Stimulated activated CD4-positive, alpha-beta T cell treated with anti-CD3 and anti-CD28 coated beads, TNF-alpha, amount 100 ng/mL, for 1 hour (primary cell): ENCODE results near the gene MAP3K7CL.

ENCODE experiments used
- DNase-seq, 3 donors: peaks; one replicate each; pipeline ENCODE4 v3.0.0-alpha.2; 2020; ENCODE audit warnings: low read depth in 3 of 3, low spot score in 1 of 3

MAP3K7CL gene

GRCh38 chr21:29130270-29130969, at the start of gene MAP3K7CL:
TSS of gene MAP3K7CL (plus strand) at chr21:29130644. CDS start at chr21:29133345, 2,701 bp downstream.
- no peak for DNase-seq

GRCh38 chr21:29082046-29082815, 48.2 kb upstream of the MAP3K7CL start:
- DNase-seq, result no peak

GRCh38 chr21:29083306-29083705, 47.1 kb upstream of the MAP3K7CL start:
- no peak for DNase-seq

- DNase-seq, result no peak
Observed at GRCh38 chr21:29084372-29084771, 46.1 kb upstream of the MAP3K7CL start.

- no peak for DNase-seq
Observed at GRCh38 chr21:29085106-29085752, 45.2 kb upstream of the MAP3K7CL start.

GRCh38 chr21:29091033-29091432, 39.4 kb upstream of the MAP3K7CL start:
- DNase-seq, result no peak

GRCh38 chr21:29092102-29092959, 38.1 kb upstream of the MAP3K7CL start:
- no peak for DNase-seq

GRCh38 chr21:29096218-29097015, 34.0 kb upstream of the MAP3K7CL start:
- no peak for DNase-seq

GRCh38 chr21:29098156-29098555, 32.3 kb upstream of the MAP3K7CL start:
- no peak for DNase-seq

- no peak for DNase-seq
Observed at GRCh38 chr21:29102791-29103257, 27.6 kb upstream of the MAP3K7CL start.

- no peak for DNase-seq
Observed at GRCh38 chr21:29104239-29104708, 26.2 kb upstream of the MAP3K7CL start.

- DNase-seq, result no peak
Observed at GRCh38 chr21:29105218-29105617, 25.2 kb upstream of the MAP3K7CL start.

- DNase-seq, result no peak
Observed at GRCh38 chr21:29114765-29115500, 15.5 kb upstream of the MAP3K7CL start.

- DNase-seq, result no peak
Observed at GRCh38 chr21:29115899-29116298, 14.5 kb upstream of the MAP3K7CL start.

- no peak for DNase-seq
Observed at GRCh38 chr21:29117372-29117955, 13.0 kb upstream of the MAP3K7CL start.

- no peak for DNase-seq
Observed at GRCh38 chr21:29121759-29122158, 8.7 kb upstream of the MAP3K7CL start.

- no peak for DNase-seq
Observed at GRCh38 chr21:29124645-29125044, 5.8 kb upstream of the MAP3K7CL start.

GRCh38 chr21:29125191-29125590, 5.3 kb upstream of the MAP3K7CL start:
- no peak for DNase-seq

- no peak for DNase-seq
Observed at GRCh38 chr21:29125979-29126378, 4.5 kb upstream of the MAP3K7CL start.
